GM21390 (cell line): ENCODE results near the gene GPN3.
A peak's percentile ranks its signal among the peaks of the same experiment; 100 is the strongest.
"Not testable (repeated sequence)": the region's sequence is repeated elsewhere in the genome, so short reads cannot be mapped to it uniquely, and the experiment has no call there.

Experiments
- ATAC-seq: cut with Tn5 transposase; IDR thresholded peaks from one replicate; pipeline ENCODE4 v1.9.1; 2021; ENCODE audit not compliant: unreplicated experiment

Gene GPN3

DNA sequence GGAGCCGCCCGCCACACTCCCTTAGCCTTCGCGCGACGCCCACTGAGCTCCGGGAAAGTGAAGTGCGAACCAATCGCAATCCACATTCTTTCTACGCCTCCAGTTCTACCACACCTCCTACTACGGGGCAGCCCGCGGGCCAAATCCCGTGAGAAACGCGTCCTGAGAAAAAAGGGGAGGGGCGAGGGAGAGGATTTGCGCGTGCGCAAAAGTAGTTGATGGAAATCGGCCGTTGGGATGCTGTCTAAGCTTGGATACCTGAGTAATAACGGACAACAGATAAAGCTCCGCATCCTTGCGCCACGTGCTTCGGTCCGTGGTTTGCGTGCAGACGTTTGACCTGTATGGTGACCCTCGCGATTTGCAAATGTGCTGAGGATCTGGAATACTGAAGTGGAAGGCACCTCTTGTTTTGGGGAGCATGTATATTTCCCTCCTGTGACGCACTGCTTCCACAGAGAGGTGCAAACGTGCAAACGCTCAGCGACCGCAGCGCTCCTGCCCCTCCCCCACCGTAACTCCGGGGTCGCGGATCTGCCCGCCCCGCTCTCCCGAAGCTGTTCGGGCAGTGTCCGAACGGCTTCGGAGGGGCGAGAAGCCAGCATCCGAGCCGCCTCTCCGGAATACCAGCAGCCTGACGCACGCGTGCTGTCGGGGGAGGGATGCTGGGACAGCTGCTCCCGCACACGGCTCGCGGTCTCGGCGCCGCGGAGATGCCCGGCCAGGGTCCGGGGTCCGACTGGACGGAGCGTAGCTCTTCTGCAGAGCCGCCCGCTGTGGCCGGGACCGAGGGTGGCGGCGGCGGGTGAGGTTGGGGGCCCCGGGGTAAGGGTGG lies at the start of gene GPN3, which contains the start of gene FAM216A:
Gene GPN3 (minus strand): TSS at position 44 of the 835 bp plus-strand sequence. CDS start 54 bp downstream, outside the sequence.
Gene FAM216A (plus strand): TSS at position 632 of the 835 bp plus-strand sequence. CDS start 31 bp downstream, at position 663.
- peak; percentile 68 for ATAC-seq

- ATAC-seq: no peak
Measured at GRCh38 chr12:110516995-110517394, 48.9 kb upstream of the GPN3 start.

DNA sequence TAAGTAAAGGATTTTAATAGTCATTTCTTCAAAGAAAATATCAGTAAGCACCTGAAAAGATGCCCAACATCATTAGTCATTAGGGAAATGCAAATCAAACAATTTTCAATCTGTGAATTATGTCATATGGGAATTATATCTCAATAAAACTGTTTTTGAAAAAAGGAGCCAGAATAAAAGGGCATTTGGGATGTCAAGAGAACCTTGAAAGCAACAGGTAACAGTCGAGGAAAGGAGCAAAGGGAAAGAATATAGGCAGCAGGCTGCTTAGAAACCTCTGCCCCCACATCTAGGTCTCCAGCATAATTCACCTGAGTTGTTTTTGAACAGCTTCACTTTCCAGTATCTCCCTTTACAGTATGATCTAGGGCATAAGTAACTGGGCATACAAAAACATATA lies 46.3 kb upstream of the GPN3 start:
- ATAC-seq: no peak

DNA sequence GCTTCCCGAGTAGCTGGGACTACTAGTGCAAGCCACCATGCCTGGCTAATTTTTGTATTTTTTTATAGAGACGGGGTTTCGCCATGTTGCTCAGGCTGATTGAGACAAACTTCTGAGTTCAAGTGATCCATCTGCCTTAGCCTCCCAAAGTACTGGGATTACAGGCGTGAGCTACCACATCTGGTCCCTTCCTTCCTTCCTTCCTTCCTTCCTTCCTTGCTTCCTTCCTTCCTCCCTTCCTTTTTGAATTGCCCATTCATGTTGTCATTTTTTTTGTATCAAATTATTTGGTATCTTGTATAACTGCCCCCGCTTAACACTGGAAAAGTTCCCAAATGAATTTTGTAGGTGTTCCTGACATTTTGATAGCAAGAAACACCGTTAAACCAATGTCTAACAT lies 45.8 kb upstream of the GPN3 start:
- no peak for ATAC-seq

- no peak for ATAC-seq
Measured at GRCh38 chr12:110508071-110508586, 40.1 kb upstream of the GPN3 start.

- no peak for ATAC-seq
Measured at GRCh38 chr12:110505332-110505731, 37.3 kb upstream of the GPN3 start.

DNA sequence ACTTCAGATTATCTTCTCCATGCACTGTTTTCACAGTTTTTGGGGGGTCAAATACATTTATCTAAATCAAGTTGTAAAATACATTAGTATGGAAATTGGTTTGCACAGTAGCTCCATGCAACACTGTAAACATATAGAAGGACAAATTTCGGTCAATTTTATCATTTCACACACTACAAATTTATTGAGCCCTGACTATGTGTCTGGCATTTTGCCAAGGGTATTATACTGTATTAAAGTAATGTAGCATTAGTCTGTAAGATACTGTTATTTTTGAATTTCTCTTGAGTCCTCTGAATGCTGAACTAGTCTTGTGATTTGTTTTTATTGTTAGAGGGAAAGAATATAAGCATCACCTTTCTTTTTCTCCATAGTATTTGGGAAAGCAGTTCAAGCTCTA lies 35.4 kb upstream of the GPN3 start:
- ATAC-seq: no peak

GRCh38 chr12:110501752-110502738 lies 34.0 kb upstream of the GPN3 start, which contains the start of the genes RAD9B and VPS29:
RAD9B (plus strand) TSS chr12:110502331; CDS start chr12:110502338, 7 bp downstream.
VPS29 (minus strand) TSS chr12:110502111; CDS start chr12:110502051, 60 bp downstream.
- ATAC-seq: peak; percentile 94

DNA sequence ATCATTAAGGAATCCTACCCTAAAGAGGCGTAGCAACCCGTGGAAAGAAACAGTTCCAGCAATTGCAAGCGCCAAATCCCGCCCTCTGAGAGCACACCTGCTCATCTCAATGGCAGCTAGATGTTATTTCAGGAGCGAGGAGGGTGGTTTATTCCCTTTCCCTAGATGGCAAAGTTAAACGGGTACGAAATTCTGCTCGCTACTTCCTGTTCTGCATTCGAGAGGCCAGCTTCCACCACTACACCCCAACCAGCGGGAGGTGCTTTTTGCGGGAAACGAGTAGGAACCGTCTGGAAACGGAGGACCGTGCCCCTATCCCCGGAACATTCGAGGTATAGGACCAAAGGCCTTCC lies 33.3 kb upstream of the GPN3 start:
- ATAC-seq: peak; percentile 22

GRCh38 chr12:110498984-110499706 lies 31.1 kb upstream of the GPN3 start:
- no peak for ATAC-seq

GRCh38 chr12:110475426-110475825 lies 7.4 kb upstream of the GPN3 start:
- ATAC-seq: no peak

GRCh38 chr12:110467847-110468213 lies 227 bp downstream of the GPN3 start:
- no peak for ATAC-seq

DNA sequence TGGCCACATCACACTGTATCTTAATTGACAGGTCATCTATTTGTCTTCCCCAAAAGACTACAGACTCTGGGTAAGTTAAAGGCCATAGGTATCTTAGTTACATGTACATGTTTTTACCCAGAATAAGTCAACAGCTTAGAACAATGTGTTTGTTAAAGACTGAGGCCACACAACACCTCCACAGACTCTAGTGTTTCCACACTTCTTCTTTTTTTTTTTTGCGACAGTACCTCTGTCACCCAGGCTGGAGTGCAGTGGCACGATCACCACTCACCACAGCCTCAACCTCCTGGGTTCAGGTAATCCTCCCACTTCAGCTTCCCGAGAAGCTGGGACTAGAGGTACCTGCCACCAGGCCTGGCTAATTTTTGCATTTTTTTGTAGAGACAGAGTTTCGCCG lies 1.3 kb downstream of the GPN3 start:
- no peak for ATAC-seq

- ATAC-seq: not testable (repeated sequence)
Measured at GRCh38 chr12:110465765-110466164, 2.3 kb downstream of the GPN3 start.

- no peak for ATAC-seq
Measured at GRCh38 chr12:110465024-110465423, 3.0 kb downstream of the GPN3 start.

DNA sequence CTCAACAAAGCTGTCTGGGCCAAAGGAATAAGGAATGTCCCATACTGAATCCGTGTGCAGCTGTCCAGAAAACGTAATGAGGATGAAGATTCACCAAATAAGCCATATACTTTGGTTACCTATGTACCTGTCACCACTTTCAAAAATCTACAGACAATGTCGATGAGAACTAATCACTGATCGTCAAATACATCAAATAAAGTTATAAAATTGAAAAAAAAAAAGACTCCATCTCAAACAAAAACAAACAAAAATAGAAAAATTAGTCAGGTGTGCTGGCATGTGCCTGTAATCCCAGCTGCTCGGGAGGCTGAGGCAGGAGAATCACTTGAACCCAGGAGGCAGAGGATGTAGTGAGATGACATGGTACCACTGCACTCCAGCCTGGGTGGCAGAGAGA lies 6.9 kb downstream of the GPN3 start:
- ATAC-seq: not testable (repeated sequence)

DNA sequence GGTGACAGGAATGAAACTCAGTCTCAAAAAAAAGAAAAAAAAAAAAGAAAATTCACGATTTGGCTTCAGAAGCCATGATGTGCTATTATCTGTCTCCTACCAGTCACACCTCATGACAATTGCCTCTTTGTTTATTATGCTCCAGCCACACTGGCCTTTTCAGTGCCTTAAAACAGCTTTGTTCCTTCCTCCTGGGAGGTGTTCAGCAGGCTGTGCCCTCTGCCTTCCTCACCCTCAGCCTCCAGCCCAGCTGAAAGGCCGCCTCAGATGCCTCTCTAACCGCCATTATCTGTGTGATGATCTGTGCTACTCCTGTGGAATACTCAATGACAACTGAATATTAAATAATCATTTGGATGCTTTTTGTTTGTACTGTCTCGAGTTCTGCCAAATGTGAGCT lies 9.3 kb downstream of the GPN3 start:
- ATAC-seq: no peak

GRCh38 chr12:110453569-110454296 lies 14.3 kb downstream of the GPN3 start:
- no peak for ATAC-seq

DNA sequence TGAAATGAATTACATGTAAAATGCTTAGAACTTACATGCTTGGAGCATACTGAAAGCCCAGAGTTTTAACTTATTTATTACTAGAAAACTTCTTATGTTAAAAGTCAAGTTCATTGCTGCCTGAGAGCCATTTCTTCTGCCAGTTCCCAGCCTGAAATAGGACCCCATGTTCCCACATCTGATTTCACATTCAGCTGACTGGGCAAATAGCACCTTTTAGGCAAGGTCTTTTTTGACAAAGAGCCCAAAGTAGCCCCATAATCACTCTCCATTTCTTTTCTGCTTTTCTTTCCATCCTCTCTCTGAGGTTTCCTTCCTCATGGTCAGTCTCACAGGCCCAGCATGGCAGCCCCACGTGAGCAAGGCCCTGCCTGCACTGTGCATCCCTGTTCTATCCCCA lies 16.8 kb downstream of the GPN3 start:
- ATAC-seq: no peak
